H1 (cell line): ENCODE measurements around the gene COLQ. TPM values are rescaled to one million over a fixed set of nuclear protein-coding genes. Genes with fewer than 3 reads are reported as not detected.

Experiments
- CTCF ChIA-PET: fragments of 300-600 bp; sonication (Branson Sonifier 250); formaldehyde crosslinking; loops from one replicate; lab custom pipeline; 2021; ENCODE audit not compliant: partially characterized antibody; lab: Charles Lee
- POLR2A ChIA-PET: fragments of 300-600 bp; sonication (Branson Sonifier 250); formaldehyde crosslinking; loops from one replicate; lab custom pipeline; 2021; ENCODE audit warnings: inconsistent platforms; ENCODE audit not compliant: partially characterized antibody; lab: Charles Lee
- DNase-seq, 2 experiments: peaks; one replicate each; pipeline versions ENCODE4 v3.0.0 to v3.0.0-alpha.2; 2010 to 2022; ENCODE audit warnings: low spot score in 2 of 2, low read depth in 1 of 2, mixed read lengths in 1 of 2
- FAIRE-seq: peaks from 2 replicates; lab custom pipeline; 2011; peaks lifted over from hg19 to GRCh38; lab: Jason Lieb, UNC
- H2AFZ ChIP-seq: 2 replicates; pipeline ENCODE4 v1.8.1; 2012; ENCODE audit warnings: low read length, inconsistent platforms
- H2AK5ac ChIP-seq: 2 replicates; pipeline ENCODE4 v1.6.1; 2013; ENCODE audit warnings: low read depth, low read length
- H2BK120ac ChIP-seq: replicated peaks from 2 replicates; pipeline ENCODE3; 2013; ENCODE audit warnings: low read depth, low read length, inconsistent platforms
- H2BK12ac ChIP-seq: 2 replicates; pipeline ENCODE4 v1.6.1; 2013; ENCODE audit warnings: low read depth, low read length
- H2BK15ac ChIP-seq: 2 replicates; pipeline ENCODE4 v1.6.1; 2013; ENCODE audit warnings: low read length
- H2BK20ac ChIP-seq: 2 replicates; pipeline ENCODE4 v1.6.1; 2013; ENCODE audit warnings: low read length
- H2BK5ac ChIP-seq: 2 replicates; pipeline ENCODE4 v1.6.1; 2013; ENCODE audit warnings: low read depth, low read length
- H3K14ac ChIP-seq: 2 replicates; pipeline ENCODE4 v1.6.1; 2013; ENCODE audit warnings: inconsistent platforms; ENCODE audit not compliant: insufficient read length
- H3K18ac ChIP-seq: 2 replicates; pipeline ENCODE4 v1.6.1; 2013; ENCODE audit warnings: low read length; ENCODE audit errors: extremely low read depth
- H3K23ac ChIP-seq: 2 replicates; pipeline ENCODE4 v1.6.1; 2013; ENCODE audit warnings: inconsistent platforms; ENCODE audit not compliant: insufficient read length
- H3K23me2 ChIP-seq: 2 replicates; pipeline ENCODE4 v1.6.1; 2013; ENCODE audit warnings: low read depth, low read length
- H3K27ac ChIP-seq: 2 replicates; pipeline ENCODE4 v1.6.1; 2011; ENCODE audit warnings: low read depth, low read length, inconsistent platforms
- H3K27me3 ChIP-seq, 4 experiments: replicated peaks in 1 of 4; 1 replicate in 1 of 4; 2 replicates in 3 of 4; pipeline versions ENCODE4 v1.6.1 to v1.8.1; 2011 to 2013; ENCODE audit warnings: low read length in 3 of 4, mild to moderate bottlenecking in 3 of 4, inconsistent platforms in 2 of 4, mixed read lengths in 2 of 4, moderate library complexity in 1 of 4; ENCODE audit not compliant: control insufficient read depth in 3 of 4, insufficient read depth in 3 of 4; ENCODE audit errors: extremely low read depth in 1 of 4
- H3K36me3 ChIP-seq, 4 experiments: 2 replicates each; pipeline versions ENCODE4 v1.6.1 to v1.8.1; 2011 to 2013; ENCODE audit warnings: mild to moderate bottlenecking in 4 of 4, low read length in 3 of 4, moderate library complexity in 2 of 4, control low read depth in 1 of 4, inconsistent platforms in 1 of 4; ENCODE audit not compliant: insufficient read depth in 4 of 4, control insufficient read depth in 2 of 4
- H3K4ac ChIP-seq: replicated peaks from 2 replicates; pipeline ENCODE3; 2013; ENCODE audit warnings: low read length, low read depth, mixed read lengths, inconsistent platforms; ENCODE audit not compliant: insufficient read length
- H3K4me1 ChIP-seq, 4 experiments: replicated peaks in 1 of 4; 1 replicate in 1 of 4; 2 replicates in 3 of 4; pipeline versions ENCODE4 v1.6.1 to v1.8.1; 2011 to 2013; ENCODE audit warnings: low read length in 3 of 4, inconsistent platforms in 2 of 4, mixed read lengths in 1 of 4; ENCODE audit not compliant: insufficient read depth in 4 of 4, control insufficient read depth in 3 of 4
- H3K4me2 ChIP-seq, 2 experiments: 2 replicates each; pipeline versions ENCODE4 v1.6.1 to v1.8.1; 2011 to 2013; ENCODE audit warnings: low read depth in 2 of 2, low read length in 2 of 2, control low read depth in 1 of 2, inconsistent platforms in 1 of 2, mild to moderate bottlenecking in 1 of 2; ENCODE audit not compliant: insufficient read depth in 1 of 2
- H3K4me3 ChIP-seq, 4 experiments: fragments of 200-600, 300-600 bp in 1 of 4; sonication (generic), shearing (Covaris generic), sonication (Bioruptor Twin) in 1 of 4; 2 replicates each; pipeline versions ENCODE4 v1.5.1 to v1.8.1; 2011 to 2016; ENCODE audit warnings: low read length in 4 of 4, low read depth in 3 of 4, control low read depth in 2 of 4, inconsistent platforms in 2 of 4, mild to moderate bottlenecking in 2 of 4, mixed read lengths in 1 of 4, moderate library complexity in 1 of 4; ENCODE audit not compliant: insufficient read depth in 2 of 4; ENCODE audit errors: extremely low read depth in 1 of 4
- H3K56ac ChIP-seq: replicated peaks from 2 replicates; pipeline ENCODE3; 2013; ENCODE audit warnings: low read depth, mild to moderate bottlenecking, mixed read lengths, low read length, inconsistent platforms; ENCODE audit not compliant: insufficient read length
- H3K79me1 ChIP-seq: 2 replicates; pipeline ENCODE4 v1.6.1; 2013; ENCODE audit warnings: low read depth, low read length, control low read depth
- H3K79me2 ChIP-seq, 2 experiments: 2 replicates each; pipeline versions ENCODE4 v1.6.1 to v1.8.1; 2012 to 2013; ENCODE audit warnings: low read length in 2 of 2, mild to moderate bottlenecking in 2 of 2, inconsistent platforms in 1 of 2; ENCODE audit not compliant: insufficient read depth in 2 of 2, control insufficient read depth in 1 of 2
- H3K9ac ChIP-seq, 4 experiments: replicated peaks in 1 of 4; 1 replicate in 1 of 4; 2 replicates in 3 of 4; pipeline versions ENCODE4 v1.6.1 to v1.8.1; 2011 to 2013; ENCODE audit warnings: low read depth in 3 of 4, low read length in 3 of 4, control low read depth in 2 of 4, mild to moderate bottlenecking in 2 of 4, moderate library complexity in 2 of 4, inconsistent platforms in 1 of 4; ENCODE audit errors: extremely low read depth in 1 of 4
- H3K9me3 ChIP-seq, 2 experiments: 2 replicates each; pipeline versions ENCODE4 v1.6.1 to v1.8.1; 2012 to 2013; ENCODE audit warnings: mild to moderate bottlenecking in 2 of 2, moderate library complexity in 2 of 2, control low read depth in 1 of 2, inconsistent platforms in 1 of 2, low read depth in 1 of 2, low read length in 1 of 2, mixed read lengths in 1 of 2; ENCODE audit not compliant: insufficient read depth in 2 of 2
- H4K20me1 ChIP-seq, 2 experiments: replicated peaks in 1 of 2; 2 replicates each; pipeline versions ENCODE3 to v1.8.1; 2011 to 2013; ENCODE audit warnings: inconsistent platforms in 2 of 2, low read length in 2 of 2, mild to moderate bottlenecking in 1 of 2; ENCODE audit not compliant: insufficient read depth in 2 of 2, control insufficient read depth in 1 of 2
- H4K5ac ChIP-seq: 2 replicates; pipeline ENCODE4 v1.6.1; 2013; ENCODE audit warnings: low read length, low read depth, mixed read lengths, inconsistent platforms; ENCODE audit not compliant: insufficient read length
- H4K8ac ChIP-seq: 2 replicates; pipeline ENCODE4 v1.8.0; 2013; ENCODE audit warnings: mild to moderate bottlenecking, moderate library complexity, low read length, inconsistent platforms; ENCODE audit not compliant: insufficient read depth; ENCODE audit errors: extremely low read depth
- H4K91ac ChIP-seq: replicated peaks from 2 replicates; pipeline ENCODE3; 2013; ENCODE audit warnings: low read length, mixed read lengths, inconsistent platforms; ENCODE audit not compliant: insufficient read length
- BACH1 ChIP-seq: IDR thresholded peaks from 2 replicates; pipeline ENCODE4 v1.6.1; 2012; ENCODE audit warnings: low read length, improper control_type of control experiment
- CBX5 ChIP-seq: fragments of 300-800, 300-1000 bp; sonication (generic); IDR thresholded peaks from 2 replicates; pipeline ENCODE4 v1.7.1; 2016; ENCODE audit warnings: antibody characterized with exemption, low read length, low read depth
- CHD1 ChIP-seq: IDR thresholded peaks from 2 replicates; pipeline ENCODE4 v1.6.1; 2012; ENCODE audit warnings: low read depth, low read length, improper control_type of control experiment
- CREB1 ChIP-seq: IDR thresholded peaks from 2 replicates; pipeline ENCODE4 v1.6.1; 2012; ENCODE audit warnings: inconsistent platforms
- E2F6 ChIP-seq: IDR thresholded peaks from 2 replicates; pipeline ENCODE4 v1.6.1; 2012; ENCODE audit warnings: inconsistent platforms
- EZH2 ChIP-seq: fragments of 200-600 bp; sonication (generic); IDR thresholded peaks from 2 replicates; pipeline ENCODE4 v1.7.1; 2012; ENCODE audit warnings: low read depth, mild to moderate bottlenecking, moderate library complexity, low read length, inconsistent platforms; ENCODE audit not compliant: severe bottlenecking
- JUND ChIP-seq: IDR thresholded peaks from 2 replicates; pipeline ENCODE4 v1.6.1; 2011; ENCODE audit warnings: mild to moderate bottlenecking, improper control_type of control experiment, low read length
- MAX ChIP-seq: IDR thresholded peaks from 2 replicates; pipeline ENCODE4 v1.6.1; 2012; ENCODE audit warnings: inconsistent platforms
- NANOG ChIP-seq: IDR thresholded peaks from 2 replicates; pipeline ENCODE4 v1.6.1; 2011; ENCODE audit warnings: low read length, low read depth, mild to moderate bottlenecking, inconsistent platforms; ENCODE audit not compliant: insufficient read depth, poor library complexity, severe bottlenecking
- SIX5 ChIP-seq: IDR thresholded peaks from 2 replicates; pipeline ENCODE4 v1.6.1; 2011; ENCODE audit warnings: mild to moderate bottlenecking, low read depth, low read length
- SUZ12 ChIP-seq: fragments of 200-600 bp; sonication (generic); IDR thresholded peaks from 2 replicates; pipeline ENCODE4 v1.6.1; 2012; ENCODE audit warnings: mild to moderate bottlenecking, inconsistent platforms, low read length, moderate library complexity, mixed read lengths
- TBP ChIP-seq: IDR thresholded peaks from 2 replicates; pipeline ENCODE4 v1.6.1; 2011; ENCODE audit warnings: low read depth, low read length, improper control_type of control experiment
- TEAD4 ChIP-seq: IDR thresholded peaks from 2 replicates; pipeline ENCODE4 v1.6.1; 2012; ENCODE audit warnings: low read depth, low read length, inconsistent platforms, mixed read lengths
- WGBS, 2 experiments: shearing (Covaris generic) in 1 of 2; methylation state at CpG; one replicate each; pipeline versions ENCODE4 v1.1.6 to v1.1.7; 2013 to 2015; ENCODE audit warnings: low lambda C conversion rate in 2 of 2, mixed read lengths in 2 of 2, inconsistent platforms in 1 of 2, low coverage in 1 of 2, missing lambda C conversion rate in 1 of 2; ENCODE audit not compliant: insufficient replicate concordance in 2 of 2, insufficient coverage in 1 of 2, insufficient read length in 1 of 2; ENCODE audit errors: extremely low coverage in 1 of 2, missing lambda C conversion rate in 1 of 2; 5-methylcytosine and 5-hydroxymethylcytosine counted together
- polyA plus RNA-seq, 7 experiments: library from polyadenylated mRNA; depleted of rRNA in 3 of 7; stranded (reverse) in 5 of 7; unstranded in 2 of 7; fragments of >200 nt in 5 of 7; fragments of 200-250 nt in 2 of 7; gene quantifications; 1 replicate in 5 of 7; 2 replicates in 1 of 7; 4 replicates in 1 of 7; pipeline versions ENCODE4 v1.2.1 to v1.2.3, GENCODE V29; 2011 to 2013; ENCODE audit warnings: missing spikeins in 2 of 7, mixed read lengths in 2 of 7
- total RNA-seq: library from RNA; stranded (reverse); fragmentation: NEBNext Ultra II Directional; extraction: Animal tissue kit (Norgen Biotek cat#: 25700); gene quantifications from 2 replicates; pipeline ENCODE4 v1.2.1, GENCODE V29; 2021
- TF ChIP-seq, protein P1 (sequence below): IDR thresholded peaks from 2 replicates; pipeline ENCODE4 v1.6.1; 2011; ENCODE audit warnings: low read length, improper control_type of control experiment

Gene COLQ
- total and polyA plus RNA-seq, 2 of the 8 experiments (the other 6 are each of a cell fraction or from before 2014, with no cell fraction given) = 1.5 to 1.9 TPM

DNA sequence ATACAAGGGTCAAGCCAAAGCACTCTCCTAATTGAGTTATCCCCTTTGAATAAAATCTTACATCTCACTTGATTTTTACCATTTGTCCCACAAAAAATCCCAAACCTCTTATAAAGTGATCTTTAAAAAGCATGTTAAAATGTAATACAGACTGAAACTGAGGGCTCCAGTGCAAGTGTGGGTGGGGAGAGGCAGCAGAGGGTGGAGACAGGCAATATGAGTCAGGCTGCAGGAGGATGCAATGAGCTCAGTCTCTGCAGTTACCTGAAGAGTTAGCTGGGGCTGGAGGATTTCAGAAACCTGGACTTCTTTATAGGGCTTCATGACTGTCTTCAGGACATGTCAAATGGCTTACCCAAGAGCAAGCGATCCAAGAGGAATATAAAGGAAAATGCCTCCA is 14.2 kb upstream of the COLQ start:
- no peak for FAIRE-seq
- TF ChIP-seq NANOG (no peak), BACH1 (no peak), CBX5 (no peak), MAX (no peak), EZH2 (no peak), CHD1 (no peak), JUND (no peak), SUZ12 (no peak), TBP (no peak), SIX5 (no peak), TEAD4 (no peak), CREB1 (no peak), E2F6 (no peak)
- TF ChIP-seq, protein P1, sequence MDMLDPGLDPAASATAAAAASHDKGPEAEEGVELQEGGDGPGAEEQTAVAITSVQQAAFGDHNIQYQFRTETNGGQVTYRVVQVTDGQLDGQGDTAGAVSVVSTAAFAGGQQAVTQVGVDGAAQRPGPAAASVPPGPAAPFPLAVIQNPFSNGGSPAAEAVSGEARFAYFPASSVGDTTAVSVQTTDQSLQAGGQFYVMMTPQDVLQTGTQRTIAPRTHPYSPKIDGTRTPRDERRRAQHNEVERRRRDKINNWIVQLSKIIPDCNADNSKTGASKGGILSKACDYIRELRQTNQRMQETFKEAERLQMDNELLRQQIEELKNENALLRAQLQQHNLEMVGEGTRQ = no peak

More for the DNA sequence above, 14.2 kb upstream of the COLQ start:
- H3K4me3 ChIP-seq = no peak overlapping the region
- no peak overlapping the region for H3K23ac ChIP-seq
- ChIA-PET POLR2A (no interaction called here), CTCF (interaction anchor here (0.6 to 1.1 kb wide), 4 partner anchors 9 to 1067 kb away, joined by 3 to 5 read pairs (median 4); no protein-coding TSS in a partner anchor)
- WGBS, 2 experiments = 88% methylated on average over 1 of the region's 1 CpG; no CpG with 5 or more reads in 1 of the 2 experiments
- H2BK15ac ChIP-seq = no peak overlapping the region
- no peak for DNase-seq
- no peaks in the 10 kb centered on the region for H3K79me2 ChIP-seq
- no peak overlapping the region for H2AK5ac ChIP-seq
- H3K4me2 ChIP-seq = no peak overlapping the region
- no peak overlapping the region for H4K91ac ChIP-seq
- H3K79me1 ChIP-seq = no peaks in the 10 kb centered on the region
- H3K14ac ChIP-seq = no peak overlapping the region
- H2BK120ac ChIP-seq = no peak overlapping the region
- H3K27me3 ChIP-seq = no peaks in the 10 kb centered on the region
- H2BK5ac ChIP-seq = no peak overlapping the region
- no peak overlapping the region for H2BK12ac ChIP-seq
- no peaks in the 10 kb centered on the region for H3K4me1 ChIP-seq
- no peak overlapping the region for H3K4ac ChIP-seq
- no peak overlapping the region for H3K27ac ChIP-seq
- H3K23me2 ChIP-seq = no peaks in the 10 kb centered on the region
- no peaks in the 10 kb centered on the region for H3K36me3 ChIP-seq
- H2BK20ac ChIP-seq = no peak overlapping the region
- H3K56ac ChIP-seq = no peak overlapping the region
- no peak overlapping the region for H4K5ac ChIP-seq
- no peaks in the 10 kb centered on the region for H3K9me3 ChIP-seq
- H4K8ac ChIP-seq = no peak overlapping the region
- no peak overlapping the region for H2AFZ ChIP-seq
- no peak overlapping the region for H3K18ac ChIP-seq
- H3K9ac ChIP-seq = no peak overlapping the region
- H4K20me1 ChIP-seq = no peaks in the 10 kb centered on the region
